Neural progenitor cell (in vitro differentiated cells): ENCODE data around the gene MUCL3. TPM values are rescaled to one million over a fixed set of nuclear protein-coding genes. Genes with fewer than 3 reads are reported as not detected.
A peak's percentile ranks its signal among the peaks of the same experiment; 100 is the strongest.

Source experiments
- DNase-seq: peaks from one replicate; pipeline ENCODE4 v3.0.0-alpha.2; 2016; ENCODE audit warnings: low spot score
- H2AFZ ChIP-seq: fragments of 200-600 bp; sonication (generic); replicated peaks from 2 replicates; pipeline ENCODE4 v1.6.1; 2016; ENCODE audit warnings: antibody characterized with exemption
- H3F3A ChIP-seq: fragments of 200-600 bp; sonication (generic); 2 replicates; pipeline ENCODE4 v1.6.1; 2016; ENCODE audit warnings: antibody characterized with exemption, low read depth
- H3K27ac ChIP-seq: fragments of 200-600 bp; sonication (generic); 2 replicates; pipeline ENCODE4 v1.5.1; 2016; ENCODE audit warnings: mild to moderate bottlenecking
- H3K27me3 ChIP-seq: fragments of 200-600 bp; sonication (generic); 2 replicates; pipeline ENCODE4 v1.6.1; 2016; ENCODE audit warnings: mild to moderate bottlenecking, moderate library complexity
- H3K36me3 ChIP-seq: fragments of 200-600 bp; sonication (generic); 2 replicates; pipeline ENCODE4 v1.5.1; 2016
- H3K4me1 ChIP-seq: fragments of 200-600 bp; sonication (generic); 2 replicates; pipeline ENCODE4 v1.6.1; 2016; ENCODE audit warnings: mixed run types
- H3K4me2 ChIP-seq: fragments of 200-600 bp; sonication (generic); 2 replicates; pipeline ENCODE4 v1.6.1; 2016
- H3K4me3 ChIP-seq: fragments of 200-600 bp; sonication (generic); 2 replicates; pipeline ENCODE4 v1.5.1; 2016
- H3K79me2 ChIP-seq: fragments of 200-600 bp; sonication (generic); 2 replicates; pipeline ENCODE4 v1.6.1; 2016; ENCODE audit warnings: low read depth
- H3K9ac ChIP-seq: fragments of 200-600 bp; sonication (generic); 2 replicates; pipeline ENCODE4 v1.6.1; 2016
- H3K9me3 ChIP-seq: fragments of 200-600 bp; sonication (generic); 2 replicates; pipeline ENCODE4 v1.5.1; 2016; ENCODE audit warnings: low read depth
- H4K20me1 ChIP-seq: fragments of 200-600 bp; sonication (generic); 2 replicates; pipeline ENCODE4 v1.6.1; 2016; ENCODE audit warnings: low read depth
- H3K27ac Mint-ChIP-seq: 3 replicates; pipeline ENCODE4 v1.8.0; 2021; ENCODE audit warnings: mixed read lengths
- H3K27me3 Mint-ChIP-seq: 2 replicates; pipeline ENCODE4 v1.8.0; 2022; ENCODE audit warnings: low read depth, mild to moderate bottlenecking, inconsistent platforms, moderate library complexity, mixed read lengths; ENCODE audit not compliant: insufficient read depth
- H3K36me3 Mint-ChIP-seq: 3 replicates; pipeline ENCODE4 v1.8.0; 2021; ENCODE audit warnings: mixed read lengths
- H3K4me1 Mint-ChIP-seq: 3 replicates; pipeline ENCODE4 v1.8.0; 2021; ENCODE audit warnings: mixed read lengths
- H3K4me3 Mint-ChIP-seq: 3 replicates; pipeline ENCODE4 v1.8.0; 2021; ENCODE audit warnings: mild to moderate bottlenecking, moderate library complexity, mixed read lengths
- H3K9me3 Mint-ChIP-seq: 3 replicates; pipeline ENCODE4 v1.8.0; 2020; ENCODE audit warnings: mixed read lengths
- EZH2 ChIP-seq: fragments of 200-600 bp; sonication (generic); IDR thresholded peaks from 2 replicates; pipeline ENCODE4 v1.6.1; 2017; ENCODE audit warnings: antibody characterized with exemption, mild to moderate bottlenecking, moderate library complexity
- EZH2phosphoT487 ChIP-seq: fragments of 200-600 bp; sonication (generic); IDR thresholded peaks from 2 replicates; pipeline ENCODE4 v1.6.1; 2017; ENCODE audit warnings: antibody characterized with exemption
- total RNA-seq: library from RNA; depleted of rRNA; stranded (reverse); fragments of >200 nt; gene quantifications from 2 replicates; pipeline ENCODE4 v1.2.3, GENCODE V29; 2015; ENCODE audit warnings: low replicate concordance
- TF ChIP-seq, protein P1 (sequence below): fragments of 200-600 bp; sonication (generic); IDR thresholded peaks from 2 replicates; pipeline ENCODE4 v1.5.1; 2017; ENCODE audit warnings: antibody characterized with exemption, mild to moderate bottlenecking

Gene MUCL3
- total RNA-seq, 1 donor from 2014 or later: not detected

GRCh38 chr6:30897882-30898281 is 42.9 kb upstream of the MUCL3 start:
- Mint-ChIP-seq H3K9me3 (no peaks in the 10 kb centered on the region), H3K27me3 (peaks cover 4% of the 10 kb centered on the region), H3K4me1 (peaks cover 9% of the 10 kb centered on the region), H3K36me3 (peaks cover 22% of the 10 kb centered on the region), H3K4me3 (no peak overlapping the region), H3K27ac (no peak overlapping the region)
- no peak for DNase-seq
- Histone ChIP-seq H3K27ac (no peak overlapping the region), H3K79me2 (peaks cover 9% of the 10 kb centered on the region), H3F3A (peaks cover 51% of the 10 kb centered on the region), H3K4me2 (no peak overlapping the region), H3K4me3 (no peak overlapping the region), H3K9ac (no peak overlapping the region), H3K4me1 (peaks cover 11% of the 10 kb centered on the region), H3K9me3 (no peaks in the 10 kb centered on the region), H3K27me3 (no peaks in the 10 kb centered on the region), H4K20me1 (peaks cover 29% of the 10 kb centered on the region), H3K36me3 (no peaks in the 10 kb centered on the region), H2AFZ (no peak overlapping the region)
- no peak for TF ChIP-seq EZH2
- TF ChIP-seq, protein P1, sequence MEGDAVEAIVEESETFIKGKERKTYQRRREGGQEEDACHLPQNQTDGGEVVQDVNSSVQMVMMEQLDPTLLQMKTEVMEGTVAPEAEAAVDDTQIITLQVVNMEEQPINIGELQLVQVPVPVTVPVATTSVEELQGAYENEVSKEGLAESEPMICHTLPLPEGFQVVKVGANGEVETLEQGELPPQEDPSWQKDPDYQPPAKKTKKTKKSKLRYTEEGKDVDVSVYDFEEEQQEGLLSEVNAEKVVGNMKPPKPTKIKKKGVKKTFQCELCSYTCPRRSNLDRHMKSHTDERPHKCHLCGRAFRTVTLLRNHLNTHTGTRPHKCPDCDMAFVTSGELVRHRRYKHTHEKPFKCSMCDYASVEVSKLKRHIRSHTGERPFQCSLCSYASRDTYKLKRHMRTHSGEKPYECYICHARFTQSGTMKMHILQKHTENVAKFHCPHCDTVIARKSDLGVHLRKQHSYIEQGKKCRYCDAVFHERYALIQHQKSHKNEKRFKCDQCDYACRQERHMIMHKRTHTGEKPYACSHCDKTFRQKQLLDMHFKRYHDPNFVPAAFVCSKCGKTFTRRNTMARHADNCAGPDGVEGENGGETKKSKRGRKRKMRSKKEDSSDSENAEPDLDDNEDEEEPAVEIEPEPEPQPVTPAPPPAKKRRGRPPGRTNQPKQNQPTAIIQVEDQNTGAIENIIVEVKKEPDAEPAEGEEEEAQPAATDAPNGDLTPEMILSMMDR: no peak
- TF ChIP-seq EZH2phosphoT487: no peak

DNA sequence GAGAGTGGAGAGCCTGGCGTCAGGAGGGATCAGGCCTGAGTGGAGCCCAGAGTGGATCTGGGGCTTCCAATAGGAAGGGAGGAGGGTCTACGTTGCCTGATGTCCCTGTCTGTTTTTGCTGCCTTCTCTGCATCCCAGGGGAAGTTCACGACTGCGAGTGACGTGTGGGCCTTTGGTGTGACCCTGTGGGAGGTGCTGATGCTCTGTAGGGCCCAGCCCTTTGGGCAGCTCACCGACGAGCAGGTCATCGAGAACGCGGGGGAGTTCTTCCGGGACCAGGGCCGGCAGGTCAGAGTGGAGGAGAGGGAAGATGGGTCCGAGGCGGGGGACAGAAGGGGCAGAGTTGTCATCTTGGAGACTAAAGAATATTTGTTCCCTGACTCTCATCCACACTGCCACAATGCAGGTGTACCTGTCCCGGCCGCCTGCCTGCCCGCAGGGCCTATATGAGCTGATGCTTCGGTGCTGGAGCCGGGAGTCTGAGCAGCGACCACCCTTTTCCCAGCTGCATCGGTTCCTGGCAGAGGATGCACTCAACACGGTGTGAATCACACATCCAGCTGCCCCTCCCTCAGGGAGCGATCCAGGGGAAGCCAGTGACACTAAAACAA is 41.9 kb upstream of the MUCL3 start:
- no peak overlapping the region for H2AFZ ChIP-seq

GRCh38 chr6:30900863-30901417 is 39.8 kb upstream of the MUCL3 start:
- Histone ChIP-seq H3K27me3 (no peaks in the 10 kb centered on the region), H3K36me3 (no peaks in the 10 kb centered on the region), H3K9me3 (no peaks in the 10 kb centered on the region), H3K9ac (no peak overlapping the region), H4K20me1 (peaks cover 11% of the 10 kb centered on the region), H3K4me1 (peaks cover 4% of the 10 kb centered on the region), H2AFZ (no peak overlapping the region), H3K27ac (peak overlapping the region; percentile 29), H3K4me2 (no peak overlapping the region), H3F3A (peaks cover 57% of the 10 kb centered on the region), H3K79me2 (no peaks in the 10 kb centered on the region), H3K4me3 (no peak overlapping the region)
- peaks cover 6% of the 10 kb centered on the region for H3K4me1 Mint-ChIP-seq
- TF ChIP-seq, protein P1: no peak
- no peak for TF ChIP-seq EZH2
- TF ChIP-seq EZH2phosphoT487: no peak
- H3K9me3 Mint-ChIP-seq: no peaks in the 10 kb centered on the region
- DNase-seq: no peak
- no peak overlapping the region for H3K27ac Mint-ChIP-seq
- peaks cover 9% of the 10 kb centered on the region for H3K36me3 Mint-ChIP-seq
- H3K27me3 Mint-ChIP-seq: peaks cover 7% of the 10 kb centered on the region
- no peak overlapping the region for H3K4me3 Mint-ChIP-seq

More for the DNA sequence above, 41.9 kb upstream of the MUCL3 start:
- Histone ChIP-seq H4K20me1 (peaks cover 24% of the 10 kb centered on the region), H3K27ac (no peak overlapping the region), H3K4me3 (no peak overlapping the region), H3K4me2 (no peak overlapping the region), H3K27me3 (no peaks in the 10 kb centered on the region), H3K9ac (no peak overlapping the region), H3K79me2 (no peaks in the 10 kb centered on the region), H3K36me3 (no peaks in the 10 kb centered on the region), H3K9me3 (no peaks in the 10 kb centered on the region), H3F3A (peaks cover 51% of the 10 kb centered on the region), H3K4me1 (peaks cover 11% of the 10 kb centered on the region)
- Mint-ChIP-seq H3K9me3 (no peaks in the 10 kb centered on the region), H3K4me3 (no peak overlapping the region), H3K4me1 (peaks cover 9% of the 10 kb centered on the region), H3K27me3 (peaks cover 4% of the 10 kb centered on the region), H3K27ac (no peak overlapping the region), H3K36me3 (peaks cover 21% of the 10 kb centered on the region)
- TF ChIP-seq EZH2phosphoT487 (no peak), EZH2 (no peak)
- TF ChIP-seq, protein P1: no peak
- DNase-seq: no peak
